Measurements from ENCODE around the gene ALDH1L1.

ALDH1L1 gene

GRCh38 chr3:126117212-126117611, 63.2 kb downstream of the ALDH1L1 start:
- no peak for DNase-seq

DNA sequence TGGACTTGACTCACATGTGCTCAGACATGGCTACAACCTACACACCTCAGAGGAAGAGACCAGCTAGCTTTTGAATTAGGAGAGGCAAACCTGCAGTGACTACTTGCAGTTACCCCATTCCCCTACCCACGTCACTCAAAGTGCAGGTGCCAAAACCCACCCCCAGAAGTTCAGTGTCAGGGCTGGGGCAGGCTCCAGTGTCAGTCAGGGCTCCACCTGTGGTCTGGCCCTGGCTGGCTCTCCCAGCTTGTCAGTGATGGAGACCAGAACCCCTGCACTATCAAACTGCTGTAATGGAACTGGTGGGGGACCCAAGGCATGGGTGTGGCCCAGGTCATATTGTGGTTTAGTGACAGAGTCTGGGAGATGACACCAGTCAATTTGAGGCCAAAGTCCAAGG, 63.9 kb downstream of the ALDH1L1 start:
- DNase-seq = no peak

DNA sequence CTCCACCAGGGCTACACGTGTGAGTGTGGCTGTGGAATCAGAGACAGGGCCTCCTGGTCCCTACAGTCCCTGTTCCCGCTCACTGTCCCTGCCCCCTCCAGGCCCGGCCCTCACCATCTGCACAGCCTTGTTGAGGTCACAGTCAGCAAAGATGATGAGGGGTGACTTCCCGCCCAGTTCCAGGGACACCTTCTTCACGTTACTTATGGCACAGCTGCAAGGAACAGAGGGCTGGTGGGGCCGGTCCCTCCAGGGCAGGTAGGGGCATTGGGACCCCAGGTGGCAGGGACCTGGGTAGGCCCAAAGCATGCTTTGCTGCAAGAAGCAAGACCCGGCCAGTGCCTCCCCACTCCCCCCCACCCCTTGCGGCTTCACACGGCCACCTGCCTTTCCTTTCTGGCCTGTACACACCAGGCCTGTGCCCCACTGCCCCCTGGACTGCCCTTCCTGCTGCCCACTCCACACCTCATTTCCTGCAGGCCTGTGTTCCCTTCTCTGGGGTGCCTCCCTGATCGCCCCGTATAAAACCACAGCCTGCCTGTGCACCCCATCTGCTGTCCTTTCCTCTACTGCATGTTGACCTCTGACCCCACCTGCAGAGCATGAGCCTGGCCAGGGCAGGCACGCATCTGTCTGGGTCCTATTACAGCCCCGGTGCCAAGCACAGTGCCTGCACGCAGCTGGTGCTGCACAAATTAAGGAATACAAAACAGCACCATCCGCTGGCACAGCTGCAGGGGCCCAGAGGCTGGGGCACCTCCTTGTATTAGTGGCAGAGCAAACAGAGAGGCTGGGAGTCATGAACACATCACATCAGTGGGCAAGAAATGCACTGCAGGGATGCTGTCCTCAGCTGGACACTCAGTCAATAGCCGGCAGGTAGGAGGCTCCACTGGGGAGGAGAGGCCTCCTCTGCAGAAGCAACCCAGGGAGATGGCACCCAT, 65.7 kb downstream of the ALDH1L1 start:
- DNase-seq = no peak

DNA sequence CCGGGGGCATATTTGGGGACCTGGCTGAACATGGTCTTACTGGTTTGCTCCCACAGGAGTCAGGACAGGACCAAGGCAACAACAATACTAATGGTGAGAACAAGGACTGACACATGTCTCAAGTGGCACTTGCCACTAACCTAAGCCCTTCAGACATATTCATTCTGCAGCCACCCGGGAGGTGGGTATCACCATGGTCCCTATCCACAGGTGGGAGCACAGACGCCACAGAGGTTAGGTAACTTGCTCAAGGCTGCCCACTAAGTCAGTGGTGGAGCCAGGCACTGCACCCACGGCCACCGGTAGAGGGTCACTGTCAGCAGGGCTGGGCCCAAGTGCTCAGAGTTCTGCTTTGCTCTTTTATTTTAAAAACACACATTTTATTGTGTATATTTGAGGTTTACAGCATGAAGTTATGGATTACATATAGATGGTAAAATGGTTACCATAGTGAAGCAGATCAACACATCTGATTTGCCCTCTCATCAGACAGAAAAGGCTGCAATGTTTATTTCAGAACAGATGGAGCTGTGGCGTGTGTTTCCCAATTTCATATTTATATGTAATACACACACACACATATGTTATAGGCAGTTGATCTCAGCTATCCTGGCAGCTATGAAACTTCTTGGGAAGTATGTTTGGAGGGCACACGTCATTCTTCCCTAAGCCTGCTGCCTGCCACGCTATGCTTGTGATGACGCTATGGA, 66.5 kb downstream of the ALDH1L1 start:
- DNase-seq = no peak

DNA sequence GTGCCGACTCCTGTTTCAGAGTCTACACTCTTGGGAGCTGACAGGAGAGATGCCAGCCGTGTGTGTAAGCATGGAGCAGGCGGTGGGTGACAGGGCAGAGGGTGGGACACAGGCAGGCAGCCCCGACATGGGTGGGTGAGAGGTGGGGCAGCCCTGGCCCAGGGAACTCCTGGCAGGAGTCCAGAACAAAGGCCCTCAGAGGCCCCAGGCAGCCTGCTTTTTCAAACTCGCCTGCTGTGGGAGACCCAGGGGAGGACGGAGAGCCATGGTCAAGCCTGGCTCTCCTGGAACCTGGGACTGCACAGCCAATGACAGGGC, 67.2 kb downstream of the ALDH1L1 start:
- DNase-seq = no peak

DNA sequence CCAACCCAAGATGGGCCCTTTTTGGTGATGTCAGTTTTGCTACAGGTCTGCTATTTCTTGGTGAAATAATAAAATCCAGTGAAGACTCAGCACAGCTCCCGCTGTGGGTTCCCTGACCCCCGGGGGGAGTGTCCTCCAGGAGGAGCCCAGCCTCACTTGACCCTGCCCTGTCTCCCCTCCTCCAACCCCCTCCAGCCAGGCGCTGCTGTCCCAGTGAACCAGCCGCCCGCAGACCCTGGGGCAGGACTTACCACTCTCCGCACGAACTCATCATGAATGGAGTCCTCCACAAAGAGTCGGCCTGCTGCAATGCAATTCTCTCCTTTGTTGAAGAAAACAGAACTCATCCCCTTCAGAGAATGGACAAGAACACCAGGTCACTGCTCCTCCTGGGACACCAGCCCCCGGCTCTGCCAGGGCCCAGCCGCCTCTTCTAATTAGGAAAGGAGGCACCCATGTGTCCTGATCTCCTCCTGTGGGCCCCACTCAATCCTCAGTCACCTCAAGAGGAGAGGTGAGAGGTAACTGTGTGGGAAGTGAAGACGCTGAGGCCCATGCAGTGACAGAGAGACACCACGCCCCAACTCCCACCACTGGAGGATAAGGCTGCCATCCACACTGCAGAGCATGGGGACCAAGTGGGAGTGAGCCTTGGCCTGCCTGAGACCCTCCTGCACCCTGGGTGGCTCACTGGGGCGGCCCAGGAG, 67.7 kb downstream of the ALDH1L1 start:
- DNase-seq = no peak

DNA sequence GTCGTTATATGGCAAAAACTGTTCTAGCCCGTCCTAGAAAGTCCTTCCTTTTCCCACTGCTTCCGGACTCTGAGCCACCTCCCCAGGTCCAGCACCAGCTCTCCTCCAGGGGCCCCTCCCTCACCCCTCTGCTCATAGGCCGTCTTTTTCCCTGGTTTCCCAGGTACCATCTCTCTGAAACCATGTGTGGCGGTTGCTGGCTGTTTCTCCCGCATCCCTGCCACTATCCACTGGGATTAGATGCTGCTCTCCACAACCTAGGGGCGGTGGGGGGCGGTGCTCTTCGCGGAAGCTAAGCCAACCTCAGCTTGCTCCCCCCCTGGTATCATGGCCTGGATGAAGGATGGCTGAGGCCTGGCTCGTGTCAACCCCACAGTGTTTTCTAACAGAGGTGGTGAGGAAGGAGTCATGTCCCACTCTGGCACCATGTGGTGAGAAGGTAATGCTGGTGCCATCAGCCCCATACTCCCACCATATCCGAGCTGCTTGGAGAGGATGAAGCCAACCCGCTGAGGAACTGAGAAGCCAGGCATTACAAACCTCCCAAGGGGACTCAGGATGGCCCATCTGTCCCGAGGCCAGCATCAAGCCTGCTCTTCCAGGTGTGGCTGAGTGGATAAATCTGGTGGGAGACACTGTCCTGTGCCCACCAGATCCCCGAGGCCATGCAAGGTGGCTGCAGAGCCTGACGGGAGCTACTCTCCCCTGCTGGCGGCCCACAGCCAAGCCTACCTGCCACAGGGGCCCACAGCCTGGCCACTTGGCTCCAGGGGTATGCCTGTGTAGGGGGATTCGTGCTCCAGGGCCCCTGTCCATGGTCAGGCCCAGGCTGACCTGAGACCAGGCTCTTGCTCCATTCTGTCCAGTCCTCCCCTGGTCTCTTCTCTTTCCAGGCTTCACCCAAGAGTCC, 68.6 kb downstream of the ALDH1L1 start:
- no peak for DNase-seq

- DNase-seq = no peak
Observed at GRCh38 chr3:126111126-126111551, 69.2 kb downstream of the ALDH1L1 start.

- no peak for DNase-seq
Observed at GRCh38 chr3:126110431-126111125, 69.8 kb downstream of the ALDH1L1 start.

DNA sequence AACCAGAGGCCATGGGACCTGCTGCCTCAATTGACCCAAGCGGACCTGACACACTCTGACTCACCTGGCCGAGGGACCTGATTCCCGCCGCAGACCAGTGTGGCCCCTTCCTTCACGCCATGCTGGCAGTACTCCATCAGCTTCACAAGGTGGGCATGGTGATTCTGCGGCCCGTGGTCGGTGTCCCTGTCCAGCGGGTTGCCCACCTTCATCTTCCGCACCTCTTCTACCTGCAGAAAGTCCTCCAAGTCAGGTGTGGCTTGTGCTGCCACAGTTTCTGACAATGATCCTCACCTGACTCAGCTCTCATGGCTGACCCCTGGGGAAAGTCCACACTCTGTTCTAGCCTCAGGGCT, 70.5 kb downstream of the ALDH1L1 start:
- no peak for DNase-seq

GRCh38 chr3:126109146-126109879, 71.1 kb downstream of the ALDH1L1 start:
- DNase-seq = no peak

DNA sequence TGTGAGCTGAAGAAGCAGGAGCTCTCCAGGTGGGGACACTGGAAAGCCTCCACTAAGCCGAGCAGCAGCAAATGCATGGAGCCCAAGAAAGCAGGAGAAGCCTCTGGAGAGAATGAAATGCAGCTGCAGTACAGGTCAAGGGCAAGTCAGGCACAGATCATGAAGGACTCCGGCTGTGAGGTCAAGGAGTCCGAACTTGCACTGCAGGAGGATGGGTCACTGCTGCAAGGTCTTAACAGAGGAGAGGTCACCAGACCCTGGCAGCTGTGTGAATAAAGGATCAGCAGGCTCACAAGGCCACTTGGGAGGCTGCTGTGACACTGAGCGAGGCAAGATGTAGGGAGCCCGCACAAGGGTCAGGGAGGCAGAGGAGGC, 71.7 kb downstream of the ALDH1L1 start:
- DNase-seq = no peak

GRCh38 chr3:126107957-126108675, 72.3 kb downstream of the ALDH1L1 start:
- no peak for DNase-seq

- no peak for DNase-seq
Observed at GRCh38 chr3:126107203-126107939, 73.0 kb downstream of the ALDH1L1 start.

- no peak for DNase-seq
Observed at GRCh38 chr3:126106336-126107202, 73.8 kb downstream of the ALDH1L1 start.

DNA sequence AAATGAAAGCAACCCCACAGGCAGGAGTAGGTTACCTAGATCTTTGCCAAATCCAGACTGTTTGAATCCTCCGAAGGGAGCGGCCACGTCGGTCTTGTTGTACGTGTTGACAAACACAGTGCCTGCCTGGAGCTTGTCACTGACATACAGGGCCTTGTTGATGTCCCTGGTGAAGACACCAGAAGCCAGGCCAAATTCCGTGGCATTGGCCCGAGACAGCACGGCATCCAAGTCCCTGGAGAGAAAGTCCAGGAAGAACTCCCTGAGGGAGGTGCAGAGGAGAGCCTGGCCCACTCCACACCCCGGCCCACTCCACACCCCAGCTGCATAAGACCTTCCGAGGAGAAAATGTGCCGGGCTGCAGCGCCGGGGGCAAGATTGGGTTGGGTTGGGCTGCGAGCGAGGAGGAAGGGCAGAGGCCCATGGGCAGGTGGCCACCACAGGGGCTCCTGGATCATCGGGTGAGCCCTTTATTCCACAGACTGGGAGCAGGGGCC, 74.6 kb downstream of the ALDH1L1 start:
- no peak for DNase-seq

- DNase-seq = no peak
Observed at GRCh38 chr3:126104742-126105605, 75.4 kb downstream of the ALDH1L1 start.
